ENCODE results near the gene GRWD1.

Gene GRWD1

DNA sequence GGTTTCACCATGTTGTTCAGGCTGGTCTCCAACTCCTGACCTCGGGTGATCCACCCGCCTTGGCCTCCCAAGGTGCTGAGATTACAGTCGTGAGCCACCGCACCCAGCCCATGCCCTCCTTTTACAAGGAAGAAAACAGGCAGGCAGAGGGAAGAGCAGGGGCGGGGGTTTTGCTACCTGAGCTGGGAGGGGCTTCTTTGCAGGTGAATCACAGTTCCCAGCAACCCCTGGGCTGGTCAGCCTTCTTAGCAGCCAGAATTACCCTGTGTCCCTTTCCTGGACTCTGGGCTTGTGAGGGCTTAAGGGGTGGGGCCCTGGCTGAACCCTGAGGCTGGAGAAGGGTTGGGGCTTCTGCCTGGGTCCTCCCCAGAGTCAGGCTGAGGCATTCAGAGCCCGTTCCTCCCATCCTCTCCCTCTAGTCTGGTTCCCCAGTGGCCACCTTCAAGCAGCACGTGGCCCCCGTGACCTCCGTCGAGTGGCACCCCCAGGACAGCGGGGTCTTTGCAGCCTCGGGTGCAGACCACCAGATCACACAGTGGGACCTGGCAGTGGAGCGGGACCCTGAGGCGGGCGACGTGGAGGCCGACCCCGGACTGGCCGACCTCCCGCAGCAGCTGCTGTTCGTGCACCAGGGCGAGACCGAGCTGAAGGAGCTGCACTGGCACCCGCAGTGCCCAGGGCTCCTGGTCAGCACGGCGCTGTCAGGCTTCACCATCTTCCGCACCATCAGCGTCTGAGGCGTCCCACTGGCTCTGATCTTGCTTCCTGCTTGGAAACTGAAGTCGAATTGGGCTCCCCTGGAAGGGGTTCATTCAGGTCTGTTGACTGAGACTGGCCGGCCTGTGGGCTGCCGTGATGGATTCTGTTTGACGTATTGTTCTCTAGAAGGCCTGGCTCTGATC lies 6.8 kb downstream of the GRWD1 start:
- Histone ChIP-seq H3K18ac (ENCODE audit: low read depth in 1 of 2, low read length in 2 of 2) (no peak overlapping the region), H2AFZ (ENCODE audit: low read depth, low read length) (no peak overlapping the region), H2BK12ac (ENCODE audit: low read length in 2 of 2) (no peak overlapping the region), H3K9ac (ENCODE audit: low read length) (no peak overlapping the region), H3K79me1 (replicated peaks; ENCODE audit: low read length, poor library complexity, severe bottlenecking) (peaks cover 66% of the 10 kb centered on the region), H3K27me3 (ENCODE audit: control insufficient read depth in 1 of 2, insufficient read depth in 1 of 2, low read length in 2 of 2) (no peaks in the 10 kb centered on the region), H3K4me2 (ENCODE audit: low read length, poor library complexity, severe bottlenecking) (no peak overlapping the region), H3K9me3 (ENCODE audit: control insufficient read depth, low read length) (no peaks in the 10 kb centered on the region), H2BK15ac (ENCODE audit: low read depth, poor library complexity, severe bottlenecking) (no peak overlapping the region), H3K14ac (ENCODE audit: low read length in 2 of 2) (no peak overlapping the region), H3K4me3 (ENCODE audit: insufficient read depth in 1 of 2, low read depth in 1 of 2, low read length in 2 of 2) (no peak overlapping the region), H3K23ac (ENCODE audit: low read length in 2 of 2) (no peak overlapping the region), H3K36me3 (ENCODE audit: control insufficient read depth in 1 of 2, insufficient read depth in 2 of 2, low read depth in 1 of 2, low read length in 2 of 2) (peaks cover 82 to 89% of the 10 kb centered on the region in 2 experiments), H2BK5ac (ENCODE audit: low read depth, low read length, poor library complexity, severe bottlenecking) (no peak overlapping the region), H2BK120ac (ENCODE audit: low read depth, low read length) (no peak overlapping the region), H3K4me1 (ENCODE audit: control insufficient read depth, insufficient read depth, low read depth, low read length) (peaks cover 4% of the 10 kb centered on the region), H4K8ac (ENCODE audit: low read length) (no peak overlapping the region), H3K27ac (ENCODE audit: low read length, poor library complexity, severe bottlenecking) (no peak overlapping the region), H4K91ac (ENCODE audit: low read length) (no peak overlapping the region), H2AK5ac (ENCODE audit: low read length, severe bottlenecking) (no peak overlapping the region), H3K4ac (ENCODE audit: low read depth in 1 of 2, low read length in 2 of 2) (no peak overlapping the region)
- WGBS = 94% methylated on average over 33 of the region's 33 CpGs
- no peak for DNase-seq

DNA sequence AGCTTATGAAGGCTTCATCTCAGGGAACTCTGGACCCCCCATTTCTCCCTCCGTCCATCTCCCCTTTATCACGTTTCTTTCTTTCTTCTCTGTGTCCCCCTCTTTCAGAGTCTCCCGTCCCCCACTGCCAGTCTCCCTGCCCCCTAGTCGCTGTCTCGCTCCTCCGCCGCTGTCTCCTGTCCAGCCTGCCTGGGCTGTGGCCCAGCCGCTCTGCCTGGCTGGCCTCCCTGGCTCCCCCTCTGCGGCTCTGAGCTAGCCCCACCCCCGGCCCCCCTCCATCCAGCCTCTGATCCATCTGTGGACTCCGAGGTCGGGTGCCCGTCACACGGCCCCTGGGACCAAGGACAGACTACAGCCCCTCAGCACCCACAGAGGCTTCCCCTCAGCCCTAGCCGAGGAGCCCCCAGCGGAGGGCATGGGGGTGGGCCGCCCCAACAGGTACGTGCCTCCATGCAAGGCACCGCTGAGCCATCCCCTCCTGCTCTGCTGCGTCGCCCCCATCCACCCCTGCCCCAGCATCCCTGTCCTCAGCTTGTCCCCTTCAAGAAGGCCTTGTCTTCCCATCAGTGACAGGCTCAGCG lies 8.5 kb downstream of the GRWD1 start:
- H3K9ac ChIP-seq (ENCODE audit: low read length) = no peak overlapping the region
- no peak overlapping the region for H3K23ac ChIP-seq (ENCODE audit: low read length in 2 of 2)
- no peak overlapping the region for H3K14ac ChIP-seq (ENCODE audit: low read length in 2 of 2)
- H3K18ac ChIP-seq (ENCODE audit: low read depth in 1 of 2, low read length in 2 of 2) = no peak overlapping the region
- DNase-seq = no peak
- peaks cover 67 to 79% of the 10 kb centered on the region in 2 experiments for H3K36me3 ChIP-seq (ENCODE audit: control insufficient read depth in 1 of 2, insufficient read depth in 2 of 2, low read depth in 1 of 2, low read length in 2 of 2)
- H3K9me3 ChIP-seq (ENCODE audit: control insufficient read depth, low read length) = no peaks in the 10 kb centered on the region
- H2AFZ ChIP-seq (ENCODE audit: low read depth, low read length) = no peak overlapping the region
- no peak overlapping the region for H2BK120ac ChIP-seq (ENCODE audit: low read depth, low read length)
- WGBS = 96% methylated on average over 21 of the region's 22 CpGs
- H3K27ac ChIP-seq (ENCODE audit: low read length, poor library complexity, severe bottlenecking) = no peak overlapping the region
- H4K91ac ChIP-seq (ENCODE audit: low read length) = no peak overlapping the region
- peaks cover 4% of the 10 kb centered on the region for H3K4me1 ChIP-seq (ENCODE audit: control insufficient read depth, insufficient read depth, low read depth, low read length)
- H3K4me3 ChIP-seq (ENCODE audit: insufficient read depth in 1 of 2, low read depth in 1 of 2, low read length in 2 of 2) = no peak overlapping the region
- H3K79me1 ChIP-seq (replicated peaks; ENCODE audit: low read length, poor library complexity, severe bottlenecking) = peaks cover 60% of the 10 kb centered on the region
- no peak overlapping the region for H2BK12ac ChIP-seq (ENCODE audit: low read length in 2 of 2)
- H3K27me3 ChIP-seq (ENCODE audit: control insufficient read depth in 1 of 2, insufficient read depth in 1 of 2, low read length in 2 of 2) = no peaks in the 10 kb centered on the region
- no peak overlapping the region for H4K8ac ChIP-seq (ENCODE audit: low read length)
- no peak overlapping the region for H2BK15ac ChIP-seq (ENCODE audit: low read depth, poor library complexity, severe bottlenecking)
- H2AK5ac ChIP-seq (ENCODE audit: low read length, severe bottlenecking) = no peak overlapping the region
- H2BK5ac ChIP-seq (ENCODE audit: low read depth, low read length, poor library complexity, severe bottlenecking) = no peak overlapping the region
- H3K4me2 ChIP-seq (ENCODE audit: low read length, poor library complexity, severe bottlenecking) = no peak overlapping the region
- H3K4ac ChIP-seq (ENCODE audit: low read depth in 1 of 2, low read length in 2 of 2) = no peak overlapping the region

DNA sequence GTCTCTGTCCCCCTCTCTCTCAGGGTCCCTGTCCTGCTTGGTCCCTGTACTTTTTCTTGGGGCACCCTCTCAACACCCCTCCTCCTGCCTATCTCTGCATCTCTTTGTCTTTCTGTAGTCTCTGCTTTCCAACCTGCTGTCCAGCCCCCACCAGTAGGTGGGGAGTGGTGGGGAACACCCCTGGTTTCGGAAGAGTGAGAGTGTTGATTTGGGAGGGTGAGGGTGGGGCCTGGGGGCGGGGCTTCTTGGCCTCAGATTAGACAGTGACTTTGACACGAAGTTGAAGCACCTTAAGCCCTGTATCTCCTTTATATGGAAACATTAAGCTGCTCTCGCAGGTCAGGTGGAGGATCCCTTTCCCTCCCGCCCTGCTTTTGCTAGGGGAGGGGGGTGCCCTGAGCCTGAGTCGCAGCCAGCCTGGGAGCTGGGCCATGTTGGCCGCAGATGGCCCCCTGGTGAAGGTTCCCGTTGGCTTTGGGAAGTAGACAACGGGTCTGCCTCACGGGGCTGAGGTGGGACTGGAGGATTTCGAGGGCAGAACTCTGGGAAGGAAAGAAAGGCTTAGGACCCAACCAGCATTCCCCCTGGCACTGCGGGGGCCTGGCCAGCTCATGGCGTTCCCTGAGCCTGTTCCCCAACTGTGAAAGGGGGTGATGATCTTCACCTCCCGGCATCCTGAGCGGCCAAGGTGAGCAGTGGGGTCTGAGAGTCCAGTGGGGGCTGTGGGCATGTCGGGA lies 9.6 kb downstream of the GRWD1 start, which contains the start of gene KCNJ14:
TSS of gene KCNJ14 (plus strand) at position 404 of the 737 bp plus-strand sequence. CDS start 6,151 bp downstream, outside the sequence.
- H4K91ac ChIP-seq (ENCODE audit: low read length) = no peak within 1 kb of the TSS
- no peak within 1 kb of the TSS for H3K4me2 ChIP-seq (ENCODE audit: low read length, poor library complexity, severe bottlenecking)
- no peak within 1 kb of the TSS for H3K27ac ChIP-seq (ENCODE audit: low read length, poor library complexity, severe bottlenecking)
- no peak within 1 kb of the TSS for H2BK5ac ChIP-seq (ENCODE audit: low read depth, low read length, poor library complexity, severe bottlenecking)
- no peaks in the 10 kb centered on the region for H3K27me3 ChIP-seq (ENCODE audit: control insufficient read depth in 1 of 2, insufficient read depth in 1 of 2, low read length in 2 of 2)
- H3K4ac ChIP-seq (ENCODE audit: low read depth in 1 of 2, low read length in 2 of 2) = no peak within 1 kb of the TSS
- H2AFZ ChIP-seq (ENCODE audit: low read depth, low read length) = no peak within 1 kb of the TSS
- no peak within 1 kb of the TSS for H2BK15ac ChIP-seq (ENCODE audit: low read depth, poor library complexity, severe bottlenecking)
- H3K4me3 ChIP-seq (ENCODE audit: insufficient read depth in 1 of 2, low read depth in 1 of 2, low read length in 2 of 2) = no peak within 1 kb of the TSS
- H2BK120ac ChIP-seq (ENCODE audit: low read depth, low read length) = no peak within 1 kb of the TSS
- no peak within 1 kb of the TSS for H3K18ac ChIP-seq (ENCODE audit: low read depth in 1 of 2, low read length in 2 of 2)
- H2BK12ac ChIP-seq (ENCODE audit: low read length in 2 of 2) = no peak within 1 kb of the TSS
- H3K23ac ChIP-seq (ENCODE audit: low read length in 2 of 2) = no peak within 1 kb of the TSS
- peaks cover 4% of the 10 kb centered on the region for H3K4me1 ChIP-seq (ENCODE audit: control insufficient read depth, insufficient read depth, low read depth, low read length)
- H4K8ac ChIP-seq (ENCODE audit: low read length) = no peak within 1 kb of the TSS
- H3K79me1 ChIP-seq (replicated peaks; ENCODE audit: low read length, poor library complexity, severe bottlenecking) = peaks cover 51% of the 10 kb centered on the region
- DNase-seq = no peak
- peaks cover 56 to 68% of the 10 kb centered on the region in 2 experiments for H3K36me3 ChIP-seq (ENCODE audit: control insufficient read depth in 1 of 2, insufficient read depth in 2 of 2, low read depth in 1 of 2, low read length in 2 of 2)
- WGBS = 91% methylated on average over 13 of the region's 16 CpGs
- no peak within 1 kb of the TSS for H3K14ac ChIP-seq (ENCODE audit: low read length in 2 of 2)
- H3K9ac ChIP-seq (ENCODE audit: low read length) = no peak within 1 kb of the TSS
- H3K9me3 ChIP-seq (ENCODE audit: control insufficient read depth, low read length) = no peaks in the 10 kb centered on the region
- no peak within 1 kb of the TSS for H2AK5ac ChIP-seq (ENCODE audit: low read length, severe bottlenecking)

All from mesenchymal stem cell (in vitro differentiated cells and primary cell).